ENCODE results near the gene SPACA9.

GRCh38 chr9:132937463-132937901 lies 58.8 kb downstream of the SPACA9 start:
- TF ChIP-seq CTCF (IDR thresholded peaks at IDR 0.05) (no peak), POLR2A (IDR thresholded peaks at IDR 0.05) (no peak)

Data from adrenal gland (tissue), 5 donors.